Type B pancreatic cell (in vitro differentiated cells): ENCODE measurements around the gene CFHR2. TPM values are rescaled to one million over a fixed set of nuclear protein-coding genes. Genes with fewer than 3 reads are reported as not detected.
"Not testable (repeated sequence)": the region's sequence is repeated elsewhere in the genome, so short reads cannot be mapped to it uniquely, and the experiment has no call there.

Experiments
- DNase-seq: peaks from one replicate; pipeline ENCODE4 v3.0.0; 2021; ENCODE audit warnings: mixed read lengths; ENCODE audit not compliant: unreplicated experiment; ENCODE audit errors: extremely low spot score
- H3K27ac Mint-ChIP-seq: 2 replicates; pipeline ENCODE4 v1.8.0; 2021; ENCODE audit warnings: mild to moderate bottlenecking, mixed read lengths
- H3K27me3 Mint-ChIP-seq: 2 replicates; pipeline ENCODE4 v1.8.0; 2021; ENCODE audit warnings: mixed read lengths
- H3K36me3 Mint-ChIP-seq: 2 replicates; pipeline ENCODE4 v1.8.0; 2021; ENCODE audit warnings: mixed read lengths
- H3K4me1 Mint-ChIP-seq: one replicate; pipeline ENCODE4 v1.8.0; 2021; ENCODE audit warnings: mixed read lengths; ENCODE audit not compliant: unreplicated experiment
- H3K4me3 Mint-ChIP-seq: 2 replicates; pipeline ENCODE4 v1.8.0; 2021; ENCODE audit warnings: mild to moderate bottlenecking, mixed read lengths
- H3K9me3 Mint-ChIP-seq: 2 replicates; pipeline ENCODE4 v1.8.0; 2021; ENCODE audit warnings: mixed read lengths
- long read RNA-seq: library from polyadenylated mRNA; unstranded; transcript quantifications from one replicate; pipeline ENCODE4 v2.0.0, GENCODE V29; 2020
- total RNA-seq: library from RNA; stranded (reverse); gene quantifications from 2 replicates; pipeline ENCODE4 v1.2.1, GENCODE V29; 2021; ENCODE audit warnings: low replicate concordance
- TF ChIP-seq, protein P1 (sequence below): fragments of 200-600 bp; sonication (generic); conservative IDR thresholded peaks from 2 replicates; pipeline ENCODE4 v1.5.0; 2021; ENCODE audit warnings: antibody characterized with exemption, mild to moderate bottlenecking

The CFHR2 gene
- not detected in 2 replicates for total RNA-seq
- long read RNA-seq, result 0 reads

GRCh38 chr1:196943568-196943967 is at the start of gene CFHR2:
Gene CFHR2 (plus strand): TSS chr1:196943738. CDS start chr1:196943881, 143 bp downstream.
- H3K27me3 Mint-ChIP-seq, H3K27ac Mint-ChIP-seq, H3K36me3 Mint-ChIP-seq: not testable (repeated sequence)

GRCh38 chr1:196896355-196896754 is 47.2 kb upstream of the CFHR2 start:
- no peak overlapping the region for H3K27ac Mint-ChIP-seq
- H3K27me3 Mint-ChIP-seq, result peaks cover 4% of the 10 kb centered on the region
- H3K36me3 Mint-ChIP-seq, result no peaks in the 10 kb centered on the region
- TF ChIP-seq, protein P1, sequence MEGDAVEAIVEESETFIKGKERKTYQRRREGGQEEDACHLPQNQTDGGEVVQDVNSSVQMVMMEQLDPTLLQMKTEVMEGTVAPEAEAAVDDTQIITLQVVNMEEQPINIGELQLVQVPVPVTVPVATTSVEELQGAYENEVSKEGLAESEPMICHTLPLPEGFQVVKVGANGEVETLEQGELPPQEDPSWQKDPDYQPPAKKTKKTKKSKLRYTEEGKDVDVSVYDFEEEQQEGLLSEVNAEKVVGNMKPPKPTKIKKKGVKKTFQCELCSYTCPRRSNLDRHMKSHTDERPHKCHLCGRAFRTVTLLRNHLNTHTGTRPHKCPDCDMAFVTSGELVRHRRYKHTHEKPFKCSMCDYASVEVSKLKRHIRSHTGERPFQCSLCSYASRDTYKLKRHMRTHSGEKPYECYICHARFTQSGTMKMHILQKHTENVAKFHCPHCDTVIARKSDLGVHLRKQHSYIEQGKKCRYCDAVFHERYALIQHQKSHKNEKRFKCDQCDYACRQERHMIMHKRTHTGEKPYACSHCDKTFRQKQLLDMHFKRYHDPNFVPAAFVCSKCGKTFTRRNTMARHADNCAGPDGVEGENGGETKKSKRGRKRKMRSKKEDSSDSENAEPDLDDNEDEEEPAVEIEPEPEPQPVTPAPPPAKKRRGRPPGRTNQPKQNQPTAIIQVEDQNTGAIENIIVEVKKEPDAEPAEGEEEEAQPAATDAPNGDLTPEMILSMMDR, result no peak
- DNase-seq, result no peak
- H3K9me3 Mint-ChIP-seq, result no peaks in the 10 kb centered on the region
- H3K4me1 Mint-ChIP-seq, result no peaks in the 10 kb centered on the region
- no peak overlapping the region for H3K4me3 Mint-ChIP-seq

More at GRCh38 chr1:196943568-196943967, at the start of gene CFHR2:
- not testable (repeated sequence) for H3K4me3 Mint-ChIP-seq, H3K4me1 Mint-ChIP-seq, DNase-seq, H3K9me3 Mint-ChIP-seq

GRCh38 chr1:196897158-196897828 is 46.2 kb upstream of the CFHR2 start:
- Mint-ChIP-seq H3K9me3 (no peaks in the 10 kb centered on the region), H3K4me1 (no peaks in the 10 kb centered on the region), H3K27me3 (peaks cover 4% of the 10 kb centered on the region), H3K4me3 (peak overlapping the region; percentile 36), H3K27ac (no peak overlapping the region), H3K36me3 (no peaks in the 10 kb centered on the region)
- TF ChIP-seq, protein P1, result no peak
- no peak for DNase-seq

- no peak overlapping the region for H3K4me3 Mint-ChIP-seq
- TF ChIP-seq, protein P1, result peak; percentile 61
- no peak for DNase-seq
- H3K9me3 Mint-ChIP-seq, result no peaks in the 10 kb centered on the region
- H3K27me3 Mint-ChIP-seq, result peaks cover 4% of the 10 kb centered on the region
- no peak overlapping the region for H3K27ac Mint-ChIP-seq
- H3K4me1 Mint-ChIP-seq, result no peaks in the 10 kb centered on the region
- no peaks in the 10 kb centered on the region for H3K36me3 Mint-ChIP-seq
These were observed 41.2 kb upstream of the CFHR2 start for GRCh38 chr1:196902344-196902743.

- no peaks in the 10 kb centered on the region for H3K4me1 Mint-ChIP-seq
- H3K9me3 Mint-ChIP-seq, result no peaks in the 10 kb centered on the region
- TF ChIP-seq, protein P1, result peak; percentile 55
- no peaks in the 10 kb centered on the region for H3K36me3 Mint-ChIP-seq
- no peaks in the 10 kb centered on the region for H3K27me3 Mint-ChIP-seq
- no peak overlapping the region for H3K4me3 Mint-ChIP-seq
- DNase-seq, result no peak
- no peak overlapping the region for H3K27ac Mint-ChIP-seq
These were observed 33.3 kb upstream of the CFHR2 start for GRCh38 chr1:196910215-196910614.

GRCh38 chr1:196912283-196912682 is 31.3 kb upstream of the CFHR2 start:
- H3K9me3 Mint-ChIP-seq, H3K27ac Mint-ChIP-seq, H3K27me3 Mint-ChIP-seq, H3K36me3 Mint-ChIP-seq, H3K4me3 Mint-ChIP-seq, DNase-seq, H3K4me1 Mint-ChIP-seq: not testable (repeated sequence)

DNA sequence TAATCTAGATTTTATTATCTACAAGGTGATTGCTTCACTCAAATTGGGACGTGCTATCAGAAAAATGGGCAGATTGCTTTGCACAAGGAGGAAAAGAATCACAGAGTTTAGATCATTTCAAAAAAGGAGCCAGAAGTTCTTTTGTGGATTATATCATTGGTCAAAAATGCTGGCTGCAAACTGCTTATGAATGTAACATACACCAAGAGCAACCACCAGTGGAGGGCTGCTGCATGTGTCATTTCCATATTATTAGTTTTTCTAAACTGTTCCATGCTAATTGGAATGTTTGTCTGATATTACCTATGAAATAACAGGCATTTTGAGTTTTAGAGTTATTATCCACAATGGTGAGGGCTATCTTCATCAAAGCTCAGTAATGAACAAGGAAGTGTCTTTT is 16.7 kb upstream of the CFHR2 start:
- not testable (repeated sequence) for H3K9me3 Mint-ChIP-seq, DNase-seq, H3K27ac Mint-ChIP-seq, H3K27me3 Mint-ChIP-seq, H3K4me3 Mint-ChIP-seq, H3K4me1 Mint-ChIP-seq, H3K36me3 Mint-ChIP-seq

DNA sequence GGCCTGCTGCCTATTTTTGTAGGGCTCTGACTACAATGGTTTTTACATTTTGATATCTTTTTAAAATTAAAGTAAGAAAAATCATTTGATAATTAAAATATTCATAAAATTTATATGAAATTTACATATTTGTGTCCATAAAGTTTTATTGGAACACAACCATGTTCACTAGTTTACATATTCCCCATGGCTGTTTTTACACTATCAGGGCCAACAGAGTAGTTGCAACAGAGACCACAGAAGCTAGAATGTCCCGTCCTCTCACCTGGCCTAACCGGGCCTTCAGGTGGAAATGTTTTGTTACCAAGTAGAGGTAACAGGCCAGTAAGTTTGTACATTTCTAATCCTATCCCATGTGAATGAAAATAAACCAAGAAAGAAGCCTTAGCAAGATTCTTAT is 10.7 kb upstream of the CFHR2 start:
- H3K4me3 Mint-ChIP-seq, H3K27me3 Mint-ChIP-seq, H3K4me1 Mint-ChIP-seq: not testable (repeated sequence)

More for the DNA sequence above, 10.7 kb upstream of the CFHR2 start:
- not testable (repeated sequence) for DNase-seq, H3K27ac Mint-ChIP-seq, H3K9me3 Mint-ChIP-seq, H3K36me3 Mint-ChIP-seq
